ENCODE measurements around the gene C1orf122. TPM values are rescaled to one million over a fixed set of nuclear protein-coding genes. Genes with fewer than 3 reads are reported as not detected.

The C1orf122 gene
- total RNA-seq, 1 donor = 11.6 TPM

GRCh38 chr1:37839676-37840075 lies 32.1 kb downstream of the C1orf122 start:
- Histone ChIP-seq H3K4me2 (ENCODE audit: insufficient read depth, low read length) (no peak overlapping the region), H3K4me1 (ENCODE audit: insufficient read depth, low read length) (no peaks in the 10 kb centered on the region), H3K27me3 (ENCODE audit: insufficient read depth, low read length) (no peaks in the 10 kb centered on the region), H3K27ac (ENCODE audit: low read depth, low read length) (no peak overlapping the region), H3K79me2 (ENCODE audit: insufficient read depth, low read length) (peaks cover 30% of the 10 kb centered on the region), H2AFZ (ENCODE audit: low read length) (no peak overlapping the region), H4K20me1 (ENCODE audit: insufficient read depth, low read length) (peaks cover 5% of the 10 kb centered on the region), H3K4me3 (ENCODE audit: insufficient read depth, low read length) (no peak overlapping the region), H3K9me3 (ENCODE audit: low read depth, low read length) (no peaks in the 10 kb centered on the region), H3K36me3 (ENCODE audit: insufficient read depth, low read length) (peaks cover 47% of the 10 kb centered on the region)
- TF ChIP-seq, protein P1, sequence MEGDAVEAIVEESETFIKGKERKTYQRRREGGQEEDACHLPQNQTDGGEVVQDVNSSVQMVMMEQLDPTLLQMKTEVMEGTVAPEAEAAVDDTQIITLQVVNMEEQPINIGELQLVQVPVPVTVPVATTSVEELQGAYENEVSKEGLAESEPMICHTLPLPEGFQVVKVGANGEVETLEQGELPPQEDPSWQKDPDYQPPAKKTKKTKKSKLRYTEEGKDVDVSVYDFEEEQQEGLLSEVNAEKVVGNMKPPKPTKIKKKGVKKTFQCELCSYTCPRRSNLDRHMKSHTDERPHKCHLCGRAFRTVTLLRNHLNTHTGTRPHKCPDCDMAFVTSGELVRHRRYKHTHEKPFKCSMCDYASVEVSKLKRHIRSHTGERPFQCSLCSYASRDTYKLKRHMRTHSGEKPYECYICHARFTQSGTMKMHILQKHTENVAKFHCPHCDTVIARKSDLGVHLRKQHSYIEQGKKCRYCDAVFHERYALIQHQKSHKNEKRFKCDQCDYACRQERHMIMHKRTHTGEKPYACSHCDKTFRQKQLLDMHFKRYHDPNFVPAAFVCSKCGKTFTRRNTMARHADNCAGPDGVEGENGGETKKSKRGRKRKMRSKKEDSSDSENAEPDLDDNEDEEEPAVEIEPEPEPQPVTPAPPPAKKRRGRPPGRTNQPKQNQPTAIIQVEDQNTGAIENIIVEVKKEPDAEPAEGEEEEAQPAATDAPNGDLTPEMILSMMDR (IDR thresholded peaks at IDR 0.05; ENCODE audit: extremely low read depth, low read depth, low read length) = no peak
- DNase-seq (ENCODE audit: insufficient read length, low spot score, missing footprints) = no peak

DNA sequence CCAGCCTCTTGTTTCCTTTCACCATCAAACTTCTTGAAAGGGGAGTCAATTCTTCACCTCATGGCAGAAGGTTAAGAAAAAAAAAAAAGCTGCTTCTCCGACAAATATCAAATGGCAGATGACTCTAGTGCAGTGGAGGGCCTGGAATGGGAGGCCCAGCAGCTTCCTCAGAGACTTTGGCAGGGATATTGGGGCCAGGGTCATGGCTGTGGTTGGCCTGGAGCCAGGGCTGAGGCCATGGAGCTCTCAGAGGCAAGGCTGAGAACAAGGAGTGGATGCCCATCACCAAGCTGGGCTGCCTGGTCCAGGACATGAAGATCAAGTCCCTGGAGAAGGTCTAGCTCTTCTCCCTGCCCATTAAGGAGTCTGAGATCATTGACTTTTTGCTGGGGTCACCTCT lies 33.1 kb downstream of the C1orf122 start:
- H3K4me1 ChIP-seq (ENCODE audit: insufficient read depth, low read length) = no peaks in the 10 kb centered on the region
- peaks cover 38% of the 10 kb centered on the region for H3K36me3 ChIP-seq (ENCODE audit: insufficient read depth, low read length)
- H3K4me3 ChIP-seq (ENCODE audit: insufficient read depth, low read length) = no peak overlapping the region
- peaks cover 40% of the 10 kb centered on the region for H3K79me2 ChIP-seq (ENCODE audit: insufficient read depth, low read length)
- H4K20me1 ChIP-seq (ENCODE audit: insufficient read depth, low read length) = peaks cover 5% of the 10 kb centered on the region
- no peak for DNase-seq (ENCODE audit: insufficient read length, low spot score, missing footprints)
- H3K4me2 ChIP-seq (ENCODE audit: insufficient read depth, low read length) = no peak overlapping the region
- TF ChIP-seq, protein P1 (IDR thresholded peaks at IDR 0.05; ENCODE audit: extremely low read depth, low read depth, low read length) = no peak
- H3K27ac ChIP-seq (ENCODE audit: low read depth, low read length) = no peak overlapping the region
- no peaks in the 10 kb centered on the region for H3K9me3 ChIP-seq (ENCODE audit: low read depth, low read length)
- no peaks in the 10 kb centered on the region for H3K27me3 ChIP-seq (ENCODE audit: insufficient read depth, low read length)
- H2AFZ ChIP-seq (ENCODE audit: low read length) = no peak overlapping the region

DNA sequence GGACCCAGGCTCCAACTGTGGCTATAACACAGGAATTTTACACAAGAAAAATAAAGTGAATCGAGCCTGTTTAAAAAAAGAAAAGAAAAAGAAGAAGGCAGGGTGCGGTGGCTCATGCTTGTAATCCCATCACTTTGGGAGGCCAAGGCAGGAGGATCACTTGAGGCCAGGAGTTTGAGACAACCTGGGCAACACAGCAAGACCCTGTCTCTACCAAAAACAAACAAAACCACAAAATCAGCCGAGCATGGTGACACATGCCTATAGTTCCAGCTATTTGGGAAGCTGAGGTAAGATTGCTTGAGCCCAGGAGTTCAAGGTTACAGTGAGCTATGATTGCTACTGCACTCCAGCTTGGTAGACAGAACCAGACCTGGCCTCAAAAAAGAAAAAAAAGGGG lies 34.1 kb downstream of the C1orf122 start:
- Histone ChIP-seq H3K27ac (ENCODE audit: low read depth, low read length) (no peak overlapping the region), H3K36me3 (ENCODE audit: insufficient read depth, low read length) (peaks cover 29% of the 10 kb centered on the region), H2AFZ (ENCODE audit: low read length) (no peak overlapping the region), H4K20me1 (ENCODE audit: insufficient read depth, low read length) (peaks cover 9% of the 10 kb centered on the region), H3K79me2 (ENCODE audit: insufficient read depth, low read length) (peaks cover 50% of the 10 kb centered on the region), H3K27me3 (ENCODE audit: insufficient read depth, low read length) (no peaks in the 10 kb centered on the region), H3K4me3 (ENCODE audit: insufficient read depth, low read length) (no peak overlapping the region), H3K4me2 (ENCODE audit: insufficient read depth, low read length) (no peak overlapping the region), H3K9me3 (ENCODE audit: low read depth, low read length) (no peaks in the 10 kb centered on the region), H3K4me1 (ENCODE audit: insufficient read depth, low read length) (no peaks in the 10 kb centered on the region)
- TF ChIP-seq, protein P1 (IDR thresholded peaks at IDR 0.05; ENCODE audit: extremely low read depth, low read depth, low read length) = no peak
- DNase-seq (ENCODE audit: insufficient read length, low spot score, missing footprints) = no peak

- TF ChIP-seq, protein P1 (IDR thresholded peaks at IDR 0.05; ENCODE audit: extremely low read depth, low read depth, low read length) = no peak
- H4K20me1 ChIP-seq (ENCODE audit: insufficient read depth, low read length) = peaks cover 16% of the 10 kb centered on the region
- peaks cover 77% of the 10 kb centered on the region for H3K79me2 ChIP-seq (ENCODE audit: insufficient read depth, low read length)
- H3K4me1 ChIP-seq (ENCODE audit: insufficient read depth, low read length) = no peaks in the 10 kb centered on the region
- H2AFZ ChIP-seq (ENCODE audit: low read length) = no peak overlapping the region
- H3K36me3 ChIP-seq (ENCODE audit: insufficient read depth, low read length) = peaks cover 14% of the 10 kb centered on the region
- H3K4me2 ChIP-seq (ENCODE audit: insufficient read depth, low read length) = no peak overlapping the region
- H3K27ac ChIP-seq (ENCODE audit: low read depth, low read length) = no peak overlapping the region
- no peak for DNase-seq (ENCODE audit: insufficient read length, low spot score, missing footprints)
- H3K9me3 ChIP-seq (ENCODE audit: low read depth, low read length) = no peaks in the 10 kb centered on the region
- no peak overlapping the region for H3K4me3 ChIP-seq (ENCODE audit: insufficient read depth, low read length)
- no peaks in the 10 kb centered on the region for H3K27me3 ChIP-seq (ENCODE audit: insufficient read depth, low read length)
Observed at GRCh38 chr1:37844536-37844935, 36.9 kb downstream of the C1orf122 start.

Data from osteoblast (primary cell).